Measurements from ENCODE around the gene G6PC3.
"Not testable (repeated sequence)": the region's sequence is repeated elsewhere in the genome, so short reads cannot be mapped to it uniquely, and the experiment has no call there.

The G6PC3 gene

GRCh38 chr17:44070455-44071197 lies at the start of gene G6PC3:
Gene G6PC3 (plus strand): TSS chr17:44070735. CDS start chr17:44070966, 231 bp downstream.
- peak; percentile 96 for DNase-seq (ENCODE audit: low spot score)

- DNase-seq (ENCODE audit: low spot score), result not testable (repeated sequence)
Measured at GRCh38 chr17:44021227-44021626, 49.3 kb upstream of the G6PC3 start.

GRCh38 chr17:44022246-44022645 lies 48.3 kb upstream of the G6PC3 start:
- DNase-seq (ENCODE audit: low spot score), result no peak

- DNase-seq (ENCODE audit: low spot score), result no peak
Measured at GRCh38 chr17:44023545-44024270, 46.8 kb upstream of the G6PC3 start.

GRCh38 chr17:44024271-44024663 lies 46.3 kb upstream of the G6PC3 start:
- DNase-seq (ENCODE audit: low spot score), result no peak

GRCh38 chr17:44024853-44025252 lies 45.7 kb upstream of the G6PC3 start:
- DNase-seq (ENCODE audit: low spot score), result no peak

GRCh38 chr17:44029736-44030135 lies 40.8 kb upstream of the G6PC3 start:
- DNase-seq (ENCODE audit: low spot score), result no peak

- DNase-seq (ENCODE audit: low spot score), result no peak
Measured at GRCh38 chr17:44030482-44030881, 40.1 kb upstream of the G6PC3 start.

- DNase-seq (ENCODE audit: low spot score), result no peak
Measured at GRCh38 chr17:44033861-44034408, 36.6 kb upstream of the G6PC3 start.

GRCh38 chr17:44034688-44035087 lies 35.8 kb upstream of the G6PC3 start:
- DNase-seq (ENCODE audit: low spot score), result not testable (repeated sequence)

- no peak for DNase-seq (ENCODE audit: low spot score)
Measured at GRCh38 chr17:44037471-44037870, 33.1 kb upstream of the G6PC3 start.

GRCh38 chr17:44038604-44039011 lies 31.9 kb upstream of the G6PC3 start:
- DNase-seq (ENCODE audit: low spot score), result peak; percentile 56

GRCh38 chr17:44039829-44040635 lies 30.5 kb upstream of the G6PC3 start:
- DNase-seq (ENCODE audit: low spot score), result no peak

- DNase-seq (ENCODE audit: low spot score), result no peak
Measured at GRCh38 chr17:44043272-44043696, 27.3 kb upstream of the G6PC3 start.

- DNase-seq (ENCODE audit: low spot score), result no peak
Measured at GRCh38 chr17:44044071-44044470, 26.5 kb upstream of the G6PC3 start.

- no peak for DNase-seq (ENCODE audit: low spot score)
Measured at GRCh38 chr17:44045486-44045885, 25.0 kb upstream of the G6PC3 start.

- not testable (repeated sequence) for DNase-seq (ENCODE audit: low spot score)
Measured at GRCh38 chr17:44046893-44047292, 23.6 kb upstream of the G6PC3 start.

GRCh38 chr17:44049294-44050060 lies 21.1 kb upstream of the G6PC3 start:
- DNase-seq (ENCODE audit: low spot score), result no peak

- no peak for DNase-seq (ENCODE audit: low spot score)
Measured at GRCh38 chr17:44053125-44053872, 17.2 kb upstream of the G6PC3 start.

- DNase-seq (ENCODE audit: low spot score), result no peak
Measured at GRCh38 chr17:44059101-44059892, 11.2 kb upstream of the G6PC3 start.
